SK-N-SH (cell line): Measurements from ENCODE around the gene MTA3.

Experiments used
- EP300 ChIP-seq, 2 experiments: IDR thresholded peaks; 2 replicates each; pipeline versions ENCODE4 v1.4.0 to v1.6.1; 2012; ENCODE audit warnings: borderline replicate concordance in 1 of 2, low read depth in 1 of 2, low read length in 1 of 2
- EZH2phosphoT487 ChIP-seq: fragments of 200-600 bp; sonication (generic); IDR thresholded peaks from 2 replicates; pipeline ENCODE4 v1.6.1; 2017; ENCODE audit warnings: low read depth, mixed run types, mild to moderate bottlenecking, antibody characterized with exemption, moderate library complexity, borderline replicate concordance
- GABPA ChIP-seq: IDR thresholded peaks from 2 replicates; pipeline ENCODE4 v1.4.0; 2012; ENCODE audit warnings: low read depth, mild to moderate bottlenecking
- MXI1 ChIP-seq: IDR thresholded peaks from 2 replicates; pipeline ENCODE4 v1.6.1; 2012; ENCODE audit warnings: mild to moderate bottlenecking, low read depth, low read length, improper control_type of control experiment
- POLR2AphosphoS5 ChIP-seq: IDR thresholded peaks from 2 replicates; pipeline ENCODE4 v1.6.1; 2012; ENCODE audit warnings: low read depth, low read length
- TAF1 ChIP-seq: IDR thresholded peaks from 2 replicates; pipeline ENCODE4 v1.6.1; 2012; ENCODE audit warnings: low read depth, mild to moderate bottlenecking, low read length, moderate library complexity, borderline replicate concordance
- TEAD4 ChIP-seq: IDR thresholded peaks from 2 replicates; pipeline ENCODE4 v1.4.0; 2012; ENCODE audit warnings: mild to moderate bottlenecking, borderline replicate concordance; ENCODE audit not compliant: insufficient read depth
- TF ChIP-seq, protein P1 (sequence below): fragments of 200-600 bp; sonication (generic); IDR thresholded peaks from 2 replicates; pipeline ENCODE4 v1.6.1; 2017; ENCODE audit warnings: antibody characterized with exemption, mild to moderate bottlenecking, moderate library complexity

DNA sequence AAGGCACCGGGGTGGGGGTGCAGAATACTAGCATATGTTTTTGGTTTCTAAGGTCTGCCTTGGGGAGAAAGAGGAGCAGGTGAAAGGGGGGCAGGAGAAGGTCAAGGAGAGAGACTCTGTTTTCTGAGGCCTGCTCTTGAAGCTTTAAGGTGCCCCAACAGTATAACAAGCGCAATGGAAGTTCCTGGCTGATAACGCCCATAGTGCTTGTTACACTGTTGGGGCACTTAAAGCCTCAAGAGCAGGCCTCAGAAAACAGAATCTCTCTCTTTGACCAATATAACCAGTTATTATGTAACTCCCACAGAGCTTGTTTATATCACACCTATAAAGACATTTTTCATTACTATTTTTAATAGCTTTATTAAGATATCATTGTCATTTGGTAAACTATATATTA, 179.0 kb downstream of the MTA3 start:
- TF ChIP-seq GABPA = no peak
- no peak for TF ChIP-seq TAF1
- no peak for TF ChIP-seq MXI1
- TF ChIP-seq, protein P1, sequence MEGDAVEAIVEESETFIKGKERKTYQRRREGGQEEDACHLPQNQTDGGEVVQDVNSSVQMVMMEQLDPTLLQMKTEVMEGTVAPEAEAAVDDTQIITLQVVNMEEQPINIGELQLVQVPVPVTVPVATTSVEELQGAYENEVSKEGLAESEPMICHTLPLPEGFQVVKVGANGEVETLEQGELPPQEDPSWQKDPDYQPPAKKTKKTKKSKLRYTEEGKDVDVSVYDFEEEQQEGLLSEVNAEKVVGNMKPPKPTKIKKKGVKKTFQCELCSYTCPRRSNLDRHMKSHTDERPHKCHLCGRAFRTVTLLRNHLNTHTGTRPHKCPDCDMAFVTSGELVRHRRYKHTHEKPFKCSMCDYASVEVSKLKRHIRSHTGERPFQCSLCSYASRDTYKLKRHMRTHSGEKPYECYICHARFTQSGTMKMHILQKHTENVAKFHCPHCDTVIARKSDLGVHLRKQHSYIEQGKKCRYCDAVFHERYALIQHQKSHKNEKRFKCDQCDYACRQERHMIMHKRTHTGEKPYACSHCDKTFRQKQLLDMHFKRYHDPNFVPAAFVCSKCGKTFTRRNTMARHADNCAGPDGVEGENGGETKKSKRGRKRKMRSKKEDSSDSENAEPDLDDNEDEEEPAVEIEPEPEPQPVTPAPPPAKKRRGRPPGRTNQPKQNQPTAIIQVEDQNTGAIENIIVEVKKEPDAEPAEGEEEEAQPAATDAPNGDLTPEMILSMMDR = no peak
- no peak for TF ChIP-seq TEAD4
- no peak for TF ChIP-seq EP300 (IDR thresholded peaks at IDR 0.05; ENCODE audit: borderline replicate concordance in 1 of 2, low read depth in 1 of 2, low read length in 1 of 2)
- TF ChIP-seq POLR2AphosphoS5 = no peak
- no peak for TF ChIP-seq EZH2phosphoT487
